ENCODE data around the gene GPR3. TPM values are rescaled to one million over a fixed set of nuclear protein-coding genes. Genes with fewer than 3 reads are reported as not detected.

Gene GPR3
- total RNA-seq, 2 experiments from 2014 or later = 0.58 to 0.65 TPM

Other genes starting within 250 kb of the GPR3 start
- gene SLC9A1, start 237.5 kb upstream of the GPR3 start, total RNA-seq = 10 to 100 TPM; 26.6 to 27.5 TPM
- 10 to 100 TPM; 45.4 to 47.1 TPM for gene WDTC1, start 158.0 kb upstream of the GPR3 start, total RNA-seq
- 10 to 100 TPM; 33.7 to 35.7 TPM for gene TMEM222, start 70.5 kb upstream of the GPR3 start, total RNA-seq
- 100 to 1,000 TPM; 124 to 136 TPM for gene SYTL1, start 50.6 kb upstream of the GPR3 start, total RNA-seq
- 10 to 100 TPM; 10.5 to 11.1 TPM for gene MAP3K6, start 25.7 kb upstream of the GPR3 start, total RNA-seq
- gene FCN3, start 17.8 kb upstream of the GPR3 start, total RNA-seq = not detected
- gene CD164L2, start 9.3 kb upstream of the GPR3 start, total RNA-seq = not detected
- gene WASF2, start 97.5 kb downstream of the GPR3 start, total RNA-seq = 100 to 1,000 TPM; 150 TPM
- 10 to 100 TPM; 16.9 to 18.9 TPM for gene AHDC1, start 211.5 kb downstream of the GPR3 start, total RNA-seq
- gene FGR, start 242.6 kb downstream of the GPR3 start, total RNA-seq = not detected